GM18520 (cell line): ENCODE data around the gene SDCBP2.

Source experiments
- ATAC-seq: cut with Tn5 transposase; IDR thresholded peaks from one replicate; pipeline ENCODE4 v1.9.1; 2021; ENCODE audit not compliant: unreplicated experiment

SDCBP2 gene

DNA sequence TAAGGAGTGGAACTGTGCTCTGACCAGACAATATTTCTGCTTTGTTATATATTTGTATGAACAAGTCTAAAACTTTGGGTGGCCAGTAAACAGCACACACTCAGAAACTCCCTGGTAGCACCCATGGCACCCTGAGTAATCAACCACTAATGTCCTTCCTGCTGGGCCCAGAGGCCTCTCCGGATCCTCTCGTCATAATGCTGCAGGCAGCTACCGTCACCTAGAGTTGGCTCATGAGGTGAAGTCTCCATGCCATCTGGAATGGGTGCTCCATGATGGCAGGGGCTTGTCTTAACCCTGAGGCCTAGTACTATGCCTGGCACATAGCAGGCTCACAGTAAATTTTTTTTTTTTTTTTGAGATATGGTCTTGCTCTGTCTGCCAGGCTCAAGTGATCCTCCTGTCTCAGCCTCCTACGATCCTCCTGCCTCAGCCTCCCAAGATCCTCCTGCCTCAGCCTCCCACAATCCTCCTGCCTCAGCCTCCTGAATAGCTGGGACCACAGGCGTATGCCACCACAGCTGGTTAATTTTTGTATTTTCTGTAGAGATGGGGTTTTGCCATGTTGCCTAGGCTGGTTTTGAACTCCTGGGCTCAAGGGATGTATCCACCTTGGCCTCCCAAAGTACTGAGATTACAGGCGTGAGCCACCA is 3.0 kb upstream of the SDCBP2 start:
- no peak for ATAC-seq

DNA sequence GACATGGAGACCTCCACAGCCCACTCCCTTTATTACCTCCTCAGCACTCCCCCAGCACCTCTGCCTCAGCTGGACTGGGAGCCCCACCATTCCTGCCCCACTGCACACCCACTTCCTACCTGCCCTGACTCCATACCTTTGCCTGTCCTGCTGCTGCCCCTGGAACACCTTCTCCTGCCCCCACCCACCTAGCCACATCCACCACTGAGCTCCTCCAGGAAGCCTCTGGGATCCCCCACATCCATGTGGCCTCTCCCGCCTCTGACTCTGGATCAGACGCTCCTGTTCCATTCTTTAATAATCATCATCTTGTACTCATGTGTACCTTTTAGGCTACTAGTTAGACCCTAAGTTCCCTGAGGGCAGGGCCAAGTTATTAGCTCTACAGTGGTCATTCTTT is 2.2 kb upstream of the SDCBP2 start:
- no peak for ATAC-seq

DNA sequence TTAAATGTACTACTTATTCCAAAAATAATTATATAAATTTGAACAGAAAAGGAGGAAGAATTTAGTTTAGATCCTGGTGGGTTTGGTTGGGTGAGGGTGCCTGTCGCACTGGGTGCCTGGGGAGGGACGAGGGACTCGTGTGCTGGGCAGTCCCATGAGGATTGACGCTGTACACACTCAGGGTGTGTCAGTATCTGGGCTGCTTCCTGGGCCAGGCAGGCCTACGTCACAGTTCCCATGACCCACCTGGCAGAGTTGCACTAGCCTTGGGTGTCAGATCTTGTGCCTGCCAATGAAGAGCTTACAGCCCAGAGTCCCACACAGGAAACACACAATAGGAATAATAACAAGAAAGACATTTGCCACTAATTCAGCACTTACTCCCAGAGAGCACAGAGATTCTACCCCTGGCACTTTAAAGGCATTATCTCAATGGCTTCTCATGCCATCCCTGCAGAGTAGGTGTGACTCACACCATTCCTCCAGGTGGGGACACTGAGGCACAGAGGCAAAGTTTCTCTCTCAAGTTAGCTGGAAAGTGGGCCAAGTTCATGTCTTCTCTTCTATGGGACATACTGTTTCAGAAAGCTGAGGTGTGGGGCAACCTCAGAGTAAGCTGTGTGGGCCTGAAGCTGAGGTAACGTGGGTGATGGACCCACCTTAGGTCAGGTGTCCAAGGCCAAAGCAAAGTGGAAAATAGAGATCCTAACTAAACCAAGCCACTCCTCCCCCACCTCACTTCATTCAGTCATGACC is 1.3 kb upstream of the SDCBP2 start:
- ATAC-seq, result peak; percentile 38

DNA sequence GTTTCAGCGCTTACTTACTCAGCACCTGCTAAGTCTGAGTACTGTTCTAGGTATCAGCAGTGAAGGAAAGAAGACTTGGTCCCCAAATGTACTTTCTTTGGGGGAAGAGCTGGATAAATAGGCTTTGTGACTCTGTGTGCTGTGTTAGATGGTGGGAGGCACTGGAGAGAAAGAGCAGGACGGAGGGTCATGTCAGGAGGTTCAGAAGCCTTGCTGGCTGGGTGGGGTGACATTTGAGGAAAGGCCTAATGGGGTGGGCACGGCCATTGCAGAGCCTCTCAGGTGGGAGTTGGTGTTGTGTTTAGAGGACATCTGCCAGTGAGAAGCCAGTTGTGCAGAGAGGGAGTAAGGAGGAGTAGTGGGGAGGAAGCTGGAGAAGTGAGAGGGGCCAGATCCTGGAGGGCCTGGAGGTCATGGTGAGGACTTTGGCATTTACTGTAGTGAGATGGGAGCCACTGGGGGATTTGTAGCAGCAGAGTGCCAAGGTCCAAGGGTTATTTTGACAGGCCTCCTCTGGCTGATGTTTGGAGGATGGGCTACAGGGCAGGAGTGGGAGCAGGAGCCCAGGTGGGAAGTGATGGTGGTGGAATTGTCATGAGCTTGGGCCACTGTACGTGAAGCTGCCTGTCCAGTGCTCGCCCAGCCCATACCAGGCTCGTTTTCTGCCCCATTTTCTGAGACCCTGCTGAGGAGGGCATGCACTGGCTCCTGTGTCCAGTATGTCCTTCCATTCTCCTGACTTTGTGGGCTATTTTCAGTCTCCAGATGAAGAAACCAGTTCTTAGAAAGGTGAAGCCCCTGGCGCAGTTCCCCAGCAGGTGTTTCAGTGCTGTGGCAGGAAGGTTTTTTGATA is 886 bp downstream of the SDCBP2 start:
- ATAC-seq, result no peak

DNA sequence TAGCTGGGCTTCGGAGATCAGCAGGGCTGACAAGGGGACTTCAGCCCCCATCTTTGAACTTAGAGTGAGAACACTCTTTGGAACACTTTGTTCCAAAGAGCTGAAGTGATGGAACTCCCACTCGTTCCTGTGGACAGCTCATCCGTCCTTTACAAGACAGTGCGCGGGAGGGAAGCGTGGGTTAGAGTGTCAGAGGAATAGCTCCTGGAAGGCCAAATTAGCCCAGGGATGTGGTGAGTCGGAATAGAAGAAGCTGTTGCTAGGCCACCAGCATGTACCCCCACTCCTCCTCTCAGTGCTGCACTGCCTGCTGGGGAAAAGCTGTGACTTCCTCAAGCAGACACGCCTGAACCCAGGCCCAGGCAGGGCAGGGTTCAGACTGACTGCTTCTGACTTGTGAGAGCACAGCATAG is 1.7 kb downstream of the SDCBP2 start:
- no peak for ATAC-seq

DNA sequence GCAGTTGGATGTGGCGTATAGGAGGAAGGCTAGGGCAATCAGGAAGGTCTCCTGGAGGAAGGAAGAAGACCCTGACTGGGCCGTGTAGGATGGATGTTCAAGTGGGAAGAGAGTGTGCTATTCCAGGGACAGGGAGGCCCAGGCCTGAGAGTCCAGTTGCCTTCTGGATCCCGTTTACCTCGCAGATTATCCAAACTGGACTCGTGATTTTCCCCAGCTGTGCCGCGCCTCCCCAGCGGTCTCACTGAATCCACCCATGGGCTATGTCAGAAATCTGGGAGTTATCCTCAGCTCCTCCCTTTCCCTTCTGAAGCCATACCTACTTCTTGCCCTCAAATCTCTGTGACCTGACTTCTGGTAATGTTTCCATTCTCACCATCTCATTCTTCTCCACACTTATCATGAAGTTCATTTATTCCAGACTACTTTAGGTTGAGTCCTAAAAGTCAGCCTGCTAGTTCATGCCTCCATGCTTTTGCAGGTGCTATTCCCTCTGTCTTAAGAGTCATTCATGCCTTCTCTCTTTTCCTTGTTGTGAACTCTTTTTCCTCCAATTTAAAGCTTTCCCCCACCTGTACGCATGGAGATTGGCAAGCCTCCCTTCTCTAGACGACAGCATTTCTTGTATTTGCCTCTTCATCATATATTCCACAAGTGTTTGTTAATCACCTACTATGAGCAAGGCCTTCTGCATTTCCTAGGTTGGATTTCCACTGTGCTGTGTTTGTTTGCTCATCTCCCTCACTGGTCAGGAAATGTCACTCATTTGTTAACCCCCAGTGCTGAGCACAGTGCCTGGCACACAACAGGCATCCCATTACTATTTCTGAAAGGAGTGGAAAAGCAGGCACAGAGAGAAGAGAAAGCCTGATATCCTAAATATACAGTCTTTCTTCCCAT is 2.7 kb downstream of the SDCBP2 start:
- no peak for ATAC-seq

DNA sequence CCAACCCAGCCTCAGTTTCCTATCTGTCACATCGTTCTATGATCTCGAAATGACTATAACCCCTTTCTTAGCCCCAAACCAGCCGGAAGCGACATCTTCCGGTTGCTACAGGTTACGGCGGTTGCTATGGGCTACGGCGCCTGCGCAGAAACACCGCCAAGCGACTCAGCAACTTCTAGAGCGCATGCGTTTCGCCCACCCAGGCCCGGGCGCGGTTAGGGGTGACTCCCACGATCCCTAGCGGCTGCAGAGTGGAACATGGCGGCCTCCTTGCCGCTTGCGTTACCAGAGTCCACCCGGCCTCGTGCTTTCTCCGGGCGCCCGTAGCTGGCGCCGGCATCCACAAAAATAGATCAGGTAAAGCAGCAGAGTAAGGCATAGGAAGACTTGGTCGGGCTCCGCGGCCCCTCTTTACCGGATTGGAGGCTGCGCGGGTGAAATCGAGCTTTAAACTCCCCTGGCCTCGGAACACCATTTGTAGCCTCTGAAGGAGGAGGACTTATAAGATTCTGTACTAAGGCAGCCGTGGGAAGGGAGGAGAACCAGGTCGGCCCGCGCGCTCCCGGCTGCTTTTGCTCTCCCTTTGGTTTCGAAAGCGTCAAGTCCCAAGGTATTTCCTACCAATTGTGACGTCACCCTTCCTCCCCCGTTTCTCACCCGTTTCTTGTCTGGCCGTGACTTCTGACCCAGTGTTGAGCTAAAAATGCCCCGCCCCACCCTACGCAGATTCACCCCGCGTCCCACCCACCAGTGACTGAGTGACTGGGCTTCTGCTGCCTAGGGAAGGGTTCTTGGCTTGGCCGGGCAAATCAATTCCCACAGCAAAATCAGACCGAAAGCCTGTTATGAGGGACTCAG is 3.5 kb downstream of the SDCBP2 start:
- peak; percentile 67 for ATAC-seq

DNA sequence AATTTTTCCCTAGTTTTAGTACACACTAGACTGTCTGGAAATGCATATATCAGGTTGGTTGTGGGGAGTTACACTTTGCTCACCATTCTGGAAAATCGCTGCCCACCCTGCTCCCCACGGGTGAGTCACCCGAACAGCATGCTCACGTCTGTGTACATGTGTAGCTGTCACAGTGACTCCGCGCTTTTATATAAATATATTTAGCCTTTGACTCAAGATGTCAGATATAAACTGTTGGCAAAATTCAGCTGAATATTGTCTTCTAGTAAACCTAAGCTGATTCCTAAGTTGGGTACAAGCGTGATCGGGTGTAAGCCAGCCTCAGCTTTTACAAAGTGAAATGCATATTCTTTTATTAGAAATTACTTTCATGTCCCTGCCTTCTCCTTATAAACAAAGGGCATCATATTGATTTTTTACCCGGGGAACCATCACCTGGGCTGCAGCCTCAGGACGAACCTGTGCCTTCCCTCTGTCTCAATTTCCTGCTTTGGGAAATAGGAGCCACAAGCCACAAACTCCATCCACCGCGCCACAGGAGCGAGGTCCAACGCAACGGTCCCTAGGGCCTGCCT is 4.3 kb downstream of the SDCBP2 start:
- ATAC-seq, result no peak

DNA sequence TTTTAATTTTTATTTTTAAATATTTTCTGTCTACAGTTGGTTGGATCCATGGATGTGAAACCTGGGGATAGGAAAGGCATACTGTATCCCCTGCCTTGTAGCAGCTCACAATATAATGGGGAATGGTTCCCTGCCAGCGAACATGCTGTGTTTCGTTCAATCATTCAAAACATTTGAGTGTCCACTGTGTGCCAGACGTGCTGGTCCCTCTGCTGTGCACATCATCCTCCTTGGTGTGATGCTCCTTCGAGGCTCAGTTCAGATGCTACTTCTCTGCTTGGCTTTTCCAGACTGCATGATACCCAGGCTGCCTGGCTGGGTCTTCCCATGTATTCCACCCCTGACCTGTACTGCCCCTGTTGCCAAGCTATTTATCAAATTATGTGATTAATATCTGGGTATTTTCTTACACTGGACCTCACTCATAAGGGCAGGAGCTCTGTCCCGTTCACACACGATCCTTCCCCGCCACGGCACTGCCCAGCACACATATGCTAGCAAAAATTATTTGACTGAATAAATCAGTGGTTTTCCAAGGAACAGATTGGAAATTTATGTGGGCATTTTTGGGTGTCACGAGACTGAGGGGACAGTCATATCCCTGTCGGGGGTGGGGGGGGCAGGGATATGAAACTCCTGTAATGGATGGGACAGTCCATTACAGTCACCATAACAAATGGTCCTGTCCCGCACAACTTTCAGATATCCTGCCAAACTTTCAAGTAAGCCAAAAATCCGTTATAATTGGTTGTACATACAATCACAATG is 4.9 kb downstream of the SDCBP2 start:
- no peak for ATAC-seq

DNA sequence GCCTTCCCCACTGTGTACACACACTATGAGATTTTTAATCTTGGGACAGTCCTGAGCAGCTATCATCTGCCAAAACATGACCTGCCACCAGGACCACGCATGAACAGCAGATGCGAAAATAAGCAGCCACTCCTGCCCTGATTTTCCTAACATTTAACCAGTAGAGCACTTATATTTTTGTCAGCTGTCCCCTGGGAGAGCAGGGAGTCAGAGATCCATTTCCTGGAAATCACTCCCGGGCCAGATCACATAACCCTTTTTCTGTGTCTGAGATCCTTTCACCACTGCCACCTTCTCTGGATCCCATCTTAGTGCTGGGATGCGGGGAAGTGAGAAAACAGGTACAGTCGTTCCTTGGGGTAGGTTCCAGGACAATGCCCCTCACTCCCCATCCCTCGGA is 5.7 kb downstream of the SDCBP2 start:
- ATAC-seq, result no peak

DNA sequence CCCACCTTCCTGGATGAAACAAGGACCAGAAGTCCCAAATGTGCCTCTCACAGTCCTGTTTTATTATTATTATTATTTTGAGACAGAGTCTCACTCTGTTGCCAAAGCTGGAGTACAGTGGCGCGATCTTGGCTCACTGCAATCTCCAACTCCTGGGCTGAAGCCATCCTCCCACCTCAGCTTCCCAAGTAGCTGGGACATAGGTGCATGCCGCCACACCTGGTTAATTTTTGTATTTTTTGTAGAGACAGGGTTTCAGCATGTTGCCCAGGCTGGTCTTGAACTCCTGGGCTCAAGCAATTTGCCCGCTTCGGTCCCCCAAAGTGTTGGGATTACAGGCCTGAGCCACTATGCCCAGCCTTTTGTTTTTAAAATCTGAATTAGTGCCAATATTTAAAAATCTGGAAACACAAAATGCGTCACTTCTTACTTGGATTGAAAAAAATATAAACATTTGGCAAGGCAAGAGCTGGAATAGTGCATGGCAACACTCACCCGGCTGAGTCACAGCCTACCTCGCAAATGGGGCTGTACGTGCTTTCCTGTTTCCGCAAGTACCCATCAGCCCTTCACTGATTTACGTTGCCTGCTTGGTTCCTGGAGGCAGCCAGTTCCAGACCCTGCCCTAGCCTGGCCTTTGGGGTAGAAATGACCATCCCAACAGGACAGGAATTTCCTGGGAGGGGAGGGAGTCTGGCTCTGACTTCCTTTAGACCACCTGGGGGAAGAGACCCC is 6.3 kb downstream of the SDCBP2 start:
- ATAC-seq, result no peak

DNA sequence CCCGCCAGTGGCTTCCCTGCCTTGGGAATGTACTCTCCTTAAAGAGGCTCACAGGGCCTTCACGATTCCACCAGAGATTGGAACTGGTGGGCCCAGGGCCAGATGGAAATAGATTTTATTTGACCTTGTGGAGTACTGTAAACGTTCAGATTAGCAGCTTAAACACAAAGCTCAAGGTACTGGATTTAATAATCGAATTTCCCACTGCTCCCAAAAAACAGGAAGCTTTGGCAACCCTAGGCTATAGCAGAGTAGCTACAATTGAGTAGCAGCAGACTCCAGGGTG is 7.3 kb downstream of the SDCBP2 start:
- ATAC-seq, result no peak

DNA sequence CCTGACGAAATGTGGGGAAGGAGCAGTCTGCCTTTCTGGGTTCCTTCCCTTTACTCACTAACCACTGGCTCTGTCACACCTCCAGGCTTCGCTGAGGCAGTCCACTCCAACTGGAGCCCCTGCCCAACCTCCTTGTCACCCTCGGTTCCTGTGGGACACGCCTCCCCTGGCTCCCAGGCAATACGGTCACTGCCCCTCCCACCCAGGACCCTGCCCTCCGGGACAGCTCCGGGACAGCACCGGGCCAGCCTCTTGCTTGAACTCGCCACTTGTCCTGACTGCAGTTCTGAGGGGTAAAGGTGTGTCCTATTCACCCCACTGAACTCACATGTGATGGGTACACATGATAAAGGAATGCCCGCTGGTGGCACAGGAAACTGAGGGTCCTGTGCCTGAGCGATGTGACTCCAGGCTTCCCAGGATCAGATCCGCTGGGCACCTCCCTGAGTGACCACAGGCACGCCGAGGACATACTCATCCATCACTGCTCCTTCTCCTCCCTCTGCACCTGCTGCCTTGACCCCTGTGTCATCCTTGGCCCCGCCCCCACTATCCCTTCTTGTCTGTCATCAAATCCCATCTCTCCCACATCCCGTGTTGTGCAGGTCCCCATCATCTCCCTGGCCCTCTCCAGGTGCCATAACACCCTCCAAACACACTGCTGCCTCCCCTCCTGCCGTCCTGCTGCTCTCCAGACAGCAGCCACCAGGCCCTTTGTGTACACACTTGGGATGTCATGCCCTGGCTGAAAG is 7.9 kb downstream of the SDCBP2 start:
- ATAC-seq, result no peak

DNA sequence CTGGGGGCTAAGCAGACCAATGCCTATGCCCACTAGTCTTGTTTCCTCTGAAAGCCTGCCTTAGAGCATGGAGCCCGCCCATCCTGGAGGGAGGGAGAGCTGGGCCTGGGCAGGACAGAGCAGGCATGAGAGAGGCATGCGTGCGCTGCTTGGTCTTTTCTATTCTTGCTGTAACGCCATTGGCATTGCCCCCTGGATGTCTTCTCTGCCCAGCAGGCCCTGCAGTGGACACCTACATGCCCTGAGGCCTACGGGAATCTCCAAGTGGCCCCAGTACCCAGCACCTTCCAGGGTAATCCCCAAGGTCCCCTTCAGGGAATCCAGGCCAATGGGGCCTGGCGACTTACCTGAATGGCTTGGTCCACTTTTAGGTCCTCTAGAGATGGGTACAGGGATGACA is 8.9 kb downstream of the SDCBP2 start:
- no peak for ATAC-seq

DNA sequence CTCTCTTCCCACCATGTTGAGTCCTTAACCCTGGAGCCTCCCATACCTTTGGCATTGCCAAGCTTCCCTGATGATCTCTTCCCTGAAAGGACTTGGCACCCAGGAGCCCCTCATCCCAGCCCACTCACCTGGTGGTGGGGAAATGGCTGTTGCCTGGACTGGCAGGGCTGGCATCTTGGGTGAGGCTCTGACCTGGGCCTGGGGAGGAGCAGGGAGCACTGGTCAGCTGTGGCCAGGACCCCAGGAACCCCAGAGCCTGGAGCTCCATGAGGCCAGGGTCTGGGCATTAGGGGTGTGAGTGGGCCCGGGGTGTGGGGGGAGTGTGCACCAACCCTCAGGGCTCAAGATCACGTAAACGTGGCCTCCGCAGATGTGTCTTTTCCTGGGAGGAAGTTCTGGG is 9.5 kb downstream of the SDCBP2 start:
- ATAC-seq, result no peak

DNA sequence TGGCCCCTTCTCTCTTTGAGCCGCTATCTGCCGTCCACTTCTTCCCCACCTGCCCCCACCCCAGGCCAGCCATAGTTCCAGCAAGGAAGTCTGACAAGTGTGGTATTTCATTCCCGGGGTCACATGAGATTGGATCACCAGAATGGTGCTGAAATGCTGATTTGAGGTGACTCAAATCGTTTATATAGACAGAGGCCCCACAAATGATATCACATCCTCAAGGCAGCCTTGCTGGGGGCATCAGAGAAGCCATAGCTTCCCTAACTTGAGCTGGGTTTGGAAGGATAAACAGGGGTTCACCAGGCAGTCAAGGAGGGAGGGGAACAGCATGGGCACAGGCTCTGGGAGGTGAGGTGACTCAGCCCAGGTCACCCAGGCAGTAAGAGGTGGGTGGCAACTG is 9.9 kb downstream of the SDCBP2 start:
- ATAC-seq, result no peak

DNA sequence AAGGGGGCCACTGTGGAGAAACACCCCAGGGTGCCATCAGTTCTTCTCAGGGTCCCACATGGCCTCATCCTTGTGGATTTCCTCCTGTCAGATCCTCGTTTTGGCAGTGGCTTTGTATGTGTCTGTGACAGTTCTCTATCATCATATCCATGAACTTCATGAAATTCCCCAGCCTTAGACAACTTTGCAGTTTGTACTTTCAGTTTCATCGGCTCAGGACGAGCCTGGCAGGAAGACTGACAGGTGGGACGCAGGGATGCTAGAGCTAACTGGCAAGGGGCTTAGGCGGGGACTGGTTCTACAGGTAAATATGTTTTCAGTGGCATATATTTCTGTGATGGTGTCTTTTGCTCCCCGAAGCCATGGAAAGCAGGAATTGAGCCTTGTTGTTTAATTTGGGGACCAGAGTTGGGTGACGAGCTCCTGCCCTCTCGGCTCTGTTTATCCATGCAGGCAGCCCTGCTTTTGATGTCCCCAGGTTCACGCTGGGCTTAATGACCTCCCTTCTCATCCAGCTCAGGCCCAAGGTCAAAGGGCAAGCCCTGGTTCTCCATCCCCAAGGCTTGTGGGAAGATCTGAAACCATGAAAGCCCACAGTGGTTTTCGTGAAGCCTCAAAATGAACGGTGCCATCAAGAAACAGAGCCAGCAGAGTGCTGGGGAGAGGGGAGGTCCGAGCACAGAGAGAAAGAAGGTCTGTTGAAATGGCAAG is 11.2 kb downstream of the SDCBP2 start:
- no peak for ATAC-seq
